Naive thymus-derived CD4-positive, alpha-beta T cell (primary cell): ENCODE data around the gene NPLOC4. TPM values are rescaled to one million over a fixed set of nuclear protein-coding genes. Genes with fewer than 3 reads are reported as not detected.
A peak's percentile ranks its signal among the peaks of the same experiment; 100 is the strongest.

Experiments used
- ATAC-seq: fragments of 150-1000 bp; cut with Tn5 transposase; 2 replicates; pipeline ENCODE4 v1.10.0; 2021; ENCODE audit warnings: mild to moderate bottlenecking, moderate library complexity
- CTCF ChIA-PET: fragments of 350-600 bp; sonication (Branson Sonifier 250); formaldehyde crosslinking; loops from one replicate; lab custom pipeline; 2021; ENCODE audit warnings: antibody characterized with exemption; lab: Charles Lee
- POLR2A ChIA-PET: fragments of 350-600 bp; sonication (Branson Sonifier 250); formaldehyde crosslinking; loops from one replicate; lab custom pipeline; 2021; ENCODE audit warnings: antibody characterized with exemption, inconsistent platforms; lab: Charles Lee
- DNase-seq, 9 donors: peaks; one replicate each; pipeline versions ENCODE4 v3.0.0 to v3.0.0-alpha.2; 2020 to 2022; ENCODE audit warnings: mixed read lengths in 1 of 9
- H3K27ac ChIP-seq: one replicate; pipeline ENCODE4 v1.7.0; 2013; ENCODE audit warnings: mild to moderate bottlenecking, low read depth, low read length, moderate library complexity
- H3K27me3 ChIP-seq, 2 donors: one replicate each; pipeline ENCODE4 v1.7.0; 2013; ENCODE audit warnings: low read length in 2 of 2, mild to moderate bottlenecking in 2 of 2, moderate library complexity in 2 of 2; ENCODE audit not compliant: control insufficient read depth in 2 of 2, insufficient read depth in 2 of 2
- H3K36me3 ChIP-seq, 3 experiments: 1 replicate in 2 of 3; 2 replicates in 1 of 3; pipeline ENCODE4 v1.7.0; 2013; ENCODE audit warnings: low read length in 3 of 3, mild to moderate bottlenecking in 3 of 3, moderate library complexity in 1 of 3; ENCODE audit not compliant: insufficient read depth in 3 of 3, control insufficient read depth in 2 of 3
- H3K4me1 ChIP-seq, 2 donors: one replicate each; pipeline ENCODE4 v1.7.0; 2013; ENCODE audit warnings: low read length in 2 of 2, mild to moderate bottlenecking in 2 of 2, moderate library complexity in 1 of 2; ENCODE audit not compliant: control insufficient read depth in 2 of 2, insufficient read depth in 2 of 2
- H3K4me3 ChIP-seq: 2 replicates; pipeline ENCODE4 v1.7.0; 2013; ENCODE audit warnings: mild to moderate bottlenecking, low read length
- H3K9me3 ChIP-seq, 3 experiments: 1 replicate in 2 of 3; 2 replicates in 1 of 3; pipeline ENCODE4 v1.7.0; 2013; ENCODE audit warnings: low read length in 3 of 3; ENCODE audit not compliant: control insufficient read depth in 2 of 3
- H3K27ac Mint-ChIP-seq, 9 donors: one replicate each; pipeline ENCODE4 v1.8.0; 2020 to 2022; ENCODE audit warnings: mixed read lengths in 9 of 9, mild to moderate bottlenecking in 8 of 9, moderate library complexity in 5 of 9, inconsistent platforms in 2 of 9
- H3K27me3 Mint-ChIP-seq, 5 donors: one replicate each; pipeline ENCODE4 v1.8.0; 2021 to 2022; ENCODE audit warnings: mixed read lengths in 5 of 5, mild to moderate bottlenecking in 1 of 5
- H3K36me3 Mint-ChIP-seq, 5 donors: one replicate each; pipeline ENCODE4 v1.8.0; 2020 to 2022; ENCODE audit warnings: mixed read lengths in 5 of 5, mild to moderate bottlenecking in 3 of 5, inconsistent platforms in 1 of 5
- H3K4me1 Mint-ChIP-seq, 7 donors: one replicate each; pipeline ENCODE4 v1.8.0; 2020 to 2022; ENCODE audit warnings: mixed read lengths in 7 of 7, mild to moderate bottlenecking in 3 of 7, inconsistent platforms in 1 of 7
- H3K4me3 Mint-ChIP-seq, 10 donors: one replicate each; pipeline ENCODE4 v1.8.0; 2020 to 2022; ENCODE audit warnings: mild to moderate bottlenecking in 10 of 10, mixed read lengths in 10 of 10, moderate library complexity in 6 of 10, inconsistent platforms in 2 of 10
- H3K9me3 Mint-ChIP-seq, 11 donors: one replicate each; pipeline ENCODE4 v1.8.0; 2020 to 2022; ENCODE audit warnings: mixed read lengths in 11 of 11, mild to moderate bottlenecking in 4 of 11, inconsistent platforms in 1 of 11, moderate library complexity in 1 of 11
- intact Hi-C, 2 donors: fragments of 100-400 bp; cut with micrococcal nuclease; formaldehyde crosslinking; loops; one replicate each; pipeline ENCODE4 v1.15.1; 2023
- polyA plus RNA-seq, 2 donors: library from polyadenylated mRNA; unstranded; fragments of 300-500 nt; fragmentation: Illumina TruSeq; gene quantifications; one replicate each; pipeline ENCODE4 v1.2.3, GENCODE V29; 2021
- total RNA-seq, 6 experiments: library from RNA in 5 of 6; stranded (reverse) in 5 of 6; gene quantifications; 1 replicate in 5 of 6; 2 replicates in 1 of 6; pipeline ENCODE4 v1.2.3 and lab custom pipeline; 2021 to 2026

Gene NPLOC4
- total and polyA plus RNA-seq, 7 experiments from 2014 or later = 47.8 to 125 (median 84.2) TPM

- H3K4me1 ChIP-seq = no peaks in the 10 kb centered on the region
- H3K4me3 Mint-ChIP-seq = no peak overlapping the region
- ChIA-PET CTCF (no interaction called here), POLR2A (interaction anchor here (0.8 kb wide), 1 partner anchor 18 kb away, joined by 3 read pairs; no protein-coding TSS in a partner anchor)
- H3K27ac ChIP-seq = no peak overlapping the region
- peaks cover 0 to 47% (median 0%) of the 10 kb centered on the region in 3 experiments for H3K36me3 ChIP-seq
- intact Hi-C loops = no loop called here
- H3K27me3 ChIP-seq = peaks cover 0 to 4% of the 10 kb centered on the region in 2 donors
- no peaks in the 10 kb centered on the region for H3K9me3 ChIP-seq
- H3K9me3 Mint-ChIP-seq = no peaks in the 10 kb centered on the region
- no peak for ATAC-seq
- H3K4me3 ChIP-seq = no peak overlapping the region
- H3K36me3 Mint-ChIP-seq = peaks cover 0 to 12% (median 3%) of the 10 kb centered on the region in 5 donors
- peaks cover 0 to 28% (median 6%) of the 10 kb centered on the region in 5 donors for H3K27me3 Mint-ChIP-seq
- DNase-seq = no peak
- peaks cover 0 to 6% (median 0%) of the 10 kb centered on the region in 7 donors for H3K4me1 Mint-ChIP-seq
- H3K27ac Mint-ChIP-seq = no peak overlapping the region
Measured at GRCh38 chr17:81538651-81539570, 98.0 kb downstream of the NPLOC4 start.

- peaks cover 0 to 4% of the 10 kb centered on the region in 2 donors for H3K27me3 ChIP-seq
- H3K9me3 ChIP-seq = no peaks in the 10 kb centered on the region
- H3K27ac Mint-ChIP-seq = peak overlapping the region in 1 of 9 donors; percentile 46
- no peaks in the 10 kb centered on the region for H3K4me1 ChIP-seq
- H3K36me3 ChIP-seq = peaks cover 0 to 38% (median 0%) of the 10 kb centered on the region in 3 experiments
- peaks cover 0 to 6% (median 0%) of the 10 kb centered on the region in 7 donors for H3K4me1 Mint-ChIP-seq
- DNase-seq (no peak), ATAC-seq (no peak)
- intact Hi-C loops = no loop called here
- no peak overlapping the region for H3K27ac ChIP-seq
- CTCF ChIA-PET = no interaction called here
- no peaks in the 10 kb centered on the region for H3K9me3 Mint-ChIP-seq
- no peak overlapping the region for H3K4me3 Mint-ChIP-seq
- peaks cover 0 to 34% (median 14%) of the 10 kb centered on the region in 5 donors for H3K27me3 Mint-ChIP-seq
- no peak overlapping the region for H3K4me3 ChIP-seq
- POLR2A ChIA-PET = interaction anchor here (0.8 kb wide), 1 partner anchor 19 kb away, joined by 3 read pairs; no protein-coding TSS in a partner anchor
- peaks cover 0 to 12% (median 3%) of the 10 kb centered on the region in 5 donors for H3K36me3 Mint-ChIP-seq
Measured at GRCh38 chr17:81537856-81538555, 98.9 kb downstream of the NPLOC4 start.

DNA sequence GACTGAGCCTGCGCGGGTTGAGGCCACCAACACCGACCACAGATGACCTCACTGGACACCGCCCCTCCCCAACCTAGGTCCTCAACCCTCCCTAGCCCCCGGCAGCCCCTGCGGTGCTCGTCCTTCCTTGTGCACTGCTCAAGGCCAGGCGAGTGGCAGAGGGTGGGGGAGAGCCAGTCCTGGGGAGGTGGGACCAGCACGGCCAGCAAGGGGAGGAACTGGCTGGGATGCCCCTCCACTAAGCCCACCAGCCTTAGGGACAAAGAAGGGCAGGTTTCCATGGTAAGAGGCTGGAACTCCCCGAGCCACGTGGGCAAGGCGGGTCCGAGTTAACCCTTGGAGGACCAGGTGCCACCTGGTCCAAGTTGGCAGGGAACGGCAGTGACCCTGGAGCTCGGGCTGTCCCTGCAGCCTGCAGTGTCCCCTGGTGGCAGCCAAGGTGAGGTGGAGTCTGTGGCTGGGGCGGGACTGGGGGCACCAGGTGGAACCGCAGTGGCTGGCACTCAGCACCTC lies 99.5 kb downstream of the NPLOC4 start:
- Mint-ChIP-seq H3K4me3 (no peak overlapping the region), H3K27ac (no peak overlapping the region), H3K27me3 (peaks cover 0 to 34% (median 14%) of the 10 kb centered on the region in 5 donors), H3K4me1 (peaks cover 0 to 6% (median 0%) of the 10 kb centered on the region in 7 donors), H3K9me3 (no peaks in the 10 kb centered on the region), H3K36me3 (peaks cover 0 to 12% (median 3%) of the 10 kb centered on the region in 5 donors)
- Histone ChIP-seq H3K27ac (no peak overlapping the region), H3K36me3 (peaks cover 0 to 32% (median 0%) of the 10 kb centered on the region in 3 experiments), H3K4me3 (no peak overlapping the region), H3K27me3 (peaks cover 0 to 4% of the 10 kb centered on the region in 2 donors), H3K9me3 (no peaks in the 10 kb centered on the region), H3K4me1 (no peaks in the 10 kb centered on the region)
- CTCF ChIA-PET = no interaction called here
- intact Hi-C loops = no loop called here
- ATAC-seq (peak; percentile 66), DNase-seq (peak in 4 of 9 donors; percentile 18 to 49 (median 30))
- POLR2A ChIA-PET = interaction anchor here (0.5 to 1.4 kb wide), 2 partner anchors 12 to 318 kb away, joined by 3 to 5 read pairs; no protein-coding TSS in a partner anchor

GRCh38 chr17:81536299-81537290 lies 100.3 kb downstream of the NPLOC4 start:
- no peak overlapping the region for H3K27ac Mint-ChIP-seq
- Histone ChIP-seq H3K27me3 (peaks cover 0 to 4% of the 10 kb centered on the region in 2 donors), H3K27ac (no peak overlapping the region), H3K9me3 (no peaks in the 10 kb centered on the region), H3K36me3 (peaks cover 0 to 28% (median 0%) of the 10 kb centered on the region in 3 experiments), H3K4me3 (no peak overlapping the region), H3K4me1 (no peaks in the 10 kb centered on the region)
- DNase-seq (no peak), ATAC-seq (no peak)
- peaks cover 0 to 34% (median 14%) of the 10 kb centered on the region in 5 donors for H3K27me3 Mint-ChIP-seq
- H3K4me3 Mint-ChIP-seq = no peak overlapping the region
- H3K9me3 Mint-ChIP-seq = no peaks in the 10 kb centered on the region
- peaks cover 0 to 10% (median 3%) of the 10 kb centered on the region in 5 donors for H3K36me3 Mint-ChIP-seq
- CTCF ChIA-PET = no interaction called here
- POLR2A ChIA-PET = interaction anchor here (0.5 to 1.4 kb wide), 3 partner anchors 13 to 319 kb away, joined by 3 to 5 read pairs (median 3); no protein-coding TSS in a partner anchor
- intact Hi-C loops = no loop called here
- H3K4me1 Mint-ChIP-seq = peaks cover 0 to 6% (median 0%) of the 10 kb centered on the region in 7 donors

- POLR2A ChIA-PET = no interaction called here
- Histone ChIP-seq H3K9me3 (no peaks in the 10 kb centered on the region), H3K4me3 (no peak overlapping the region), H3K4me1 (no peaks in the 10 kb centered on the region), H3K27me3 (peaks cover 0 to 4% of the 10 kb centered on the region in 2 donors), H3K27ac (no peak overlapping the region), H3K36me3 (peaks cover 0 to 19% (median 0%) of the 10 kb centered on the region in 3 experiments)
- ATAC-seq (no peak), DNase-seq (no peak)
- Mint-ChIP-seq H3K4me1 (peaks cover 0 to 6% (median 0%) of the 10 kb centered on the region in 7 donors), H3K27me3 (peaks cover 0 to 34% (median 14%) of the 10 kb centered on the region in 5 donors), H3K27ac (peak overlapping the region in 1 of 9 donors; percentile 59), H3K4me3 (no peak overlapping the region), H3K9me3 (no peaks in the 10 kb centered on the region), H3K36me3 (peaks cover 0 to 7% (median 3%) of the 10 kb centered on the region in 5 donors)
- intact Hi-C loops = no loop called here
- CTCF ChIA-PET = no interaction called here
Measured at GRCh38 chr17:81535480-81536298, 101.2 kb downstream of the NPLOC4 start.
